IMR-90 (cell line): Measurements from ENCODE around the gene C17orf100. TPM values are rescaled to one million over a fixed set of nuclear protein-coding genes. Genes with fewer than 3 reads are reported as not detected.

Experiments
- ATAC-seq: fragments of 200-7000 bp; cut with Tn5 transposase; 2 replicates; pipeline ENCODE4 v1.9.1; 2020; ENCODE audit warnings: low read depth, mild to moderate bottlenecking, moderate library complexity
- BruUV-seq: library from RNA; stranded (reverse); fragments of 400-500 nt; replicated peaks from 2 replicates; lab custom pipeline; 2021; lab: Mats Ljungman, UMichigan
- CTCF ChIA-PET: fragments of 300-600 bp; formaldehyde crosslinking; extraction: SDS; loops from one replicate; lab custom pipeline; 2021; ENCODE audit warnings: antibody characterized with exemption; lab: Yijun Ruan, JAX
- POLR2A ChIA-PET: fragments of 300-600 bp; sonication (Branson Sonifier 250); formaldehyde crosslinking; loops from one replicate; lab custom pipeline; 2022; ENCODE audit warnings: antibody characterized with exemption; ENCODE audit not compliant: unreplicated experiment; lab: Charles Lee
- DNase-seq: peaks from one replicate; pipeline ENCODE4 v3.0.0; 2013
- H2AFZ ChIP-seq: replicated peaks from 2 replicates; pipeline ENCODE3; 2013; ENCODE audit warnings: low read length, mild to moderate bottlenecking; ENCODE audit not compliant: poor library complexity
- H2AK5ac ChIP-seq: 2 replicates; pipeline ENCODE4 v1.6.1; 2013; ENCODE audit warnings: low read depth, low read length, inconsistent platforms
- H2AK9ac ChIP-seq: replicated peaks from 2 replicates; pipeline ENCODE3; 2013; ENCODE audit warnings: mild to moderate bottlenecking, low read depth, low read length, moderate library complexity; ENCODE audit not compliant: poor library complexity
- H2BK120ac ChIP-seq: 2 replicates; pipeline ENCODE4 v1.6.1; 2013; ENCODE audit warnings: low read depth, low read length, inconsistent platforms
- H2BK15ac ChIP-seq: 3 replicates; pipeline ENCODE4 v1.6.1; 2013; ENCODE audit warnings: low read depth, low read length, inconsistent platforms
- H2BK20ac ChIP-seq: 2 replicates; pipeline ENCODE4 v1.6.1; 2013; ENCODE audit warnings: low read depth, mild to moderate bottlenecking, inconsistent platforms, low read length, moderate library complexity
- H2BK5ac ChIP-seq: 2 replicates; pipeline ENCODE4 v1.6.1; 2013; ENCODE audit warnings: mild to moderate bottlenecking, low read depth, low read length, inconsistent platforms; ENCODE audit not compliant: poor library complexity, severe bottlenecking
- H3K14ac ChIP-seq: replicated peaks from 2 replicates; pipeline ENCODE4 v1.6.1; 2013; ENCODE audit warnings: low read depth, low read length, inconsistent platforms
- H3K18ac ChIP-seq: 2 replicates; pipeline ENCODE4 v1.6.1; 2013; ENCODE audit warnings: low read depth, low read length, control low read depth
- H3K23ac ChIP-seq: 2 replicates; pipeline ENCODE4 v1.6.1; 2013; ENCODE audit warnings: low read depth, low read length, inconsistent platforms
- H3K27ac ChIP-seq: 2 replicates; pipeline ENCODE4 v1.5.1; 2013; ENCODE audit warnings: mild to moderate bottlenecking, control low read depth, low read length; ENCODE audit not compliant: insufficient read depth
- H3K27me3 ChIP-seq: 2 replicates; pipeline ENCODE4 v1.6.1; 2013; ENCODE audit warnings: low read length; ENCODE audit not compliant: control insufficient read depth, insufficient read depth
- H3K36me3 ChIP-seq: 2 replicates; pipeline ENCODE4 v1.6.1; 2013; ENCODE audit warnings: low read length, mixed read lengths; ENCODE audit not compliant: control insufficient read depth, insufficient read depth
- H3K4ac ChIP-seq: 2 replicates; pipeline ENCODE4 v1.6.1; 2013; ENCODE audit warnings: low read depth, low read length, inconsistent platforms
- H3K4me1 ChIP-seq: 2 replicates; pipeline ENCODE4 v1.6.1; 2013; ENCODE audit warnings: low read length, mixed read lengths; ENCODE audit not compliant: control insufficient read depth, insufficient read depth
- H3K4me2 ChIP-seq: 2 replicates; pipeline ENCODE4 v1.6.1; 2013; ENCODE audit warnings: low read depth, mild to moderate bottlenecking, control low read depth, low read length, moderate library complexity
- H3K4me3 ChIP-seq: 2 replicates; pipeline ENCODE4 v1.5.1; 2013; ENCODE audit warnings: low read depth, mild to moderate bottlenecking, control low read depth, low read length, moderate library complexity; ENCODE audit not compliant: insufficient read depth
- H3K56ac ChIP-seq: 2 replicates; pipeline ENCODE4 v1.6.1; 2013; ENCODE audit warnings: low read length, inconsistent platforms; ENCODE audit not compliant: insufficient read depth; ENCODE audit errors: extremely low read depth
- H3K79me1 ChIP-seq, 2 experiments: 2 replicates each; pipeline ENCODE4 v1.6.1; 2013; ENCODE audit warnings: low read length in 2 of 2, inconsistent platforms in 1 of 2, low read depth in 1 of 2
- H3K9ac ChIP-seq: 2 replicates; pipeline ENCODE4 v1.6.1; 2013; ENCODE audit warnings: low read depth, low read length, control low read depth
- H3K9me1 ChIP-seq: 2 replicates; pipeline ENCODE4 v1.6.1; 2013; ENCODE audit warnings: low read length, inconsistent platforms; ENCODE audit not compliant: insufficient read depth
- H3K9me3 ChIP-seq: 2 replicates; pipeline ENCODE4 v1.6.1; 2013; ENCODE audit warnings: low read length; ENCODE audit not compliant: control insufficient read depth, insufficient read depth
- H4K20me1 ChIP-seq: 2 replicates; pipeline ENCODE4 v1.6.1; 2013; ENCODE audit warnings: low read length, inconsistent platforms; ENCODE audit not compliant: insufficient read depth
- H4K5ac ChIP-seq: 2 replicates; pipeline ENCODE4 v1.6.1; 2013; ENCODE audit warnings: mild to moderate bottlenecking, low read depth, low read length, control low read depth
- H4K8ac ChIP-seq, 2 experiments: 2 replicates each; pipeline ENCODE4 v1.6.1; 2013; ENCODE audit warnings: low read depth in 2 of 2, low read length in 2 of 2, control low read depth in 1 of 2, inconsistent platforms in 1 of 2
- H4K91ac ChIP-seq: 2 replicates; pipeline ENCODE4 v1.6.1; 2013; ENCODE audit warnings: low read depth, low read length, inconsistent platforms; ENCODE audit not compliant: insufficient read depth
- CHD1 ChIP-seq: IDR thresholded peaks from 2 replicates; pipeline ENCODE4 v1.6.1; 2012; ENCODE audit warnings: low read depth, low read length, improper control_type of control experiment
- FOS ChIP-seq: fragments of 150-350 bp; IDR thresholded peaks from 2 replicates; pipeline ENCODE4 v1.6.1; 2016; ENCODE audit warnings: low read depth, low read length
- MXI1 ChIP-seq: IDR thresholded peaks from 2 replicates; pipeline ENCODE4 v1.6.1; 2012; ENCODE audit warnings: low read depth, mild to moderate bottlenecking, low read length, moderate library complexity, borderline replicate concordance
- RAD21 ChIP-seq: IDR thresholded peaks from 2 replicates; pipeline ENCODE4 v1.6.1; 2012; ENCODE audit warnings: low read length, improper control_type of control experiment
- SMC3 ChIP-seq: fragments of 150-350 bp; IDR thresholded peaks from 2 replicates; pipeline ENCODE4 v1.6.1; 2016; ENCODE audit warnings: low read depth, mild to moderate bottlenecking, antibody characterized with exemption, low read length, moderate library complexity
- WGBS, 2 experiments: methylation state at CpG; one replicate each; pipeline versions ENCODE4 v1.1.5 to v1.1.7; 2013; ENCODE audit warnings: missing lambda C conversion rate in 2 of 2; ENCODE audit not compliant: insufficient read length in 1 of 2; ENCODE audit errors: extremely low coverage in 2 of 2; 5-methylcytosine and 5-hydroxymethylcytosine counted together
- dilution Hi-C: fragments of 300-500 bp; cut with HindIII; formaldehyde crosslinking; loops from one replicate; pipeline ENCODE4 v1.14.3; 2018; ENCODE audit warnings: low sequenced_read_pairs; ENCODE audit not compliant: unreplicated experiment
- in situ Hi-C: fragments of 300-500 bp; cut with MboI; formaldehyde crosslinking; loops from 3 replicates; pipeline ENCODE4 v1.14.3; 2019; ENCODE audit warnings: low sequenced_read_pairs, inconsistent platforms, mixed read lengths
- intact Hi-C: fragments of 100-400 bp; cut with micrococcal nuclease; formaldehyde crosslinking; loops from 2 replicates; pipeline ENCODE4 v1.10.0; 2022
- polyA plus RNA-seq, 3 experiments: library from polyadenylated mRNA; depleted of rRNA; stranded (reverse); fragments of >200 nt; gene quantifications; 2 replicates each; pipeline ENCODE4 v1.2.3, GENCODE V29; 2012; ENCODE audit warnings: low replicate concordance in 1 of 3
- total RNA-seq: library from RNA; depleted of rRNA; stranded (reverse); fragments of >200 nt; gene quantifications from 2 replicates; pipeline ENCODE4 v1.2.3, GENCODE V29; 2012
- TF ChIP-seq, protein P1 (sequence below): fragments of 150-350 bp; IDR thresholded peaks from 2 replicates; pipeline ENCODE4 v1.6.1; 2016; ENCODE audit warnings: low read depth, mild to moderate bottlenecking, low read length, moderate library complexity, borderline replicate concordance
- TF ChIP-seq, protein P2 (sequence below): fragments of 150-350 bp; IDR thresholded peaks from 2 replicates; pipeline ENCODE4 v1.6.1; 2017; ENCODE audit warnings: mild to moderate bottlenecking, antibody characterized with exemption, low read length, low read depth

The C17orf100 gene
- total and polyA plus RNA-seq, 2 of the 4 experiments (the other 2 are of a cell fraction), result 0.18 to 1.8 TPM

DNA sequence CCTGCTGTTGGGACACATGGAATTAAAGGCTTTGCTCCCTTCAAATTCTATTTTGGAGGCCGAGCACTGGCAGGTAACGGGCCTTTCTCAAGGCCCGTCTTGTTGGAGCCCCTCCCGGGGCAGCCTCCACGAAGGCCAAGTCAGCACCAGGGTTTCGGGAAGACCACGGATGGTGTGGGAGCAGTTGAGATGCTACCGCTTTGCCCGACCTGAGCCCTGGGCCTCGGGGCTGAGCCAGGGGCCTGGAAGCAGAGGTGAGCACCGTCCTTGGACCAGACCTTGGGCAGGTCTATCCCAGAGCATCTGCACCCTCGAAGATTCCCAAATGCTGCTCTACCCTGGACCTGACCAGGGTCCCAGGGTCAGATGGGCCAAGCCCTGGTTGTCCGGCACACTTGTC lies 23.0 kb downstream of the C17orf100 start:
- H4K91ac ChIP-seq, result no peak overlapping the region
- H3K14ac ChIP-seq, result no peak overlapping the region
- H3K56ac ChIP-seq, result no peak overlapping the region
- H2BK5ac ChIP-seq, result no peak overlapping the region
- peaks cover 30% of the 10 kb centered on the region for H3K27me3 ChIP-seq
- H3K27ac ChIP-seq, result no peak overlapping the region
- dilution Hi-C loops, result no loop called here
- no peaks in the 10 kb centered on the region for H3K4me1 ChIP-seq
- H3K4me2 ChIP-seq, result no peak overlapping the region
- no peak overlapping the region for H2BK120ac ChIP-seq
- H2AK9ac ChIP-seq, result no peak overlapping the region
- H3K4ac ChIP-seq, result no peak overlapping the region
- TF ChIP-seq SMC3 (no peak), MXI1 (no peak), CHD1 (no peak), RAD21 (no peak), FOS (no peak)
- TF ChIP-seq, protein P1, sequence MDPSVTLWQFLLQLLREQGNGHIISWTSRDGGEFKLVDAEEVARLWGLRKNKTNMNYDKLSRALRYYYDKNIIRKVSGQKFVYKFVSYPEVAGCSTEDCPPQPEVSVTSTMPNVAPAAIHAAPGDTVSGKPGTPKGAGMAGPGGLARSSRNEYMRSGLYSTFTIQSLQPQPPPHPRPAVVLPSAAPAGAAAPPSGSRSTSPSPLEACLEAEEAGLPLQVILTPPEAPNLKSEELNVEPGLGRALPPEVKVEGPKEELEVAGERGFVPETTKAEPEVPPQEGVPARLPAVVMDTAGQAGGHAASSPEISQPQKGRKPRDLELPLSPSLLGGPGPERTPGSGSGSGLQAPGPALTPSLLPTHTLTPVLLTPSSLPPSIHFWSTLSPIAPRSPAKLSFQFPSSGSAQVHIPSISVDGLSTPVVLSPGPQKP, result no peak
- TF ChIP-seq, protein P2, sequence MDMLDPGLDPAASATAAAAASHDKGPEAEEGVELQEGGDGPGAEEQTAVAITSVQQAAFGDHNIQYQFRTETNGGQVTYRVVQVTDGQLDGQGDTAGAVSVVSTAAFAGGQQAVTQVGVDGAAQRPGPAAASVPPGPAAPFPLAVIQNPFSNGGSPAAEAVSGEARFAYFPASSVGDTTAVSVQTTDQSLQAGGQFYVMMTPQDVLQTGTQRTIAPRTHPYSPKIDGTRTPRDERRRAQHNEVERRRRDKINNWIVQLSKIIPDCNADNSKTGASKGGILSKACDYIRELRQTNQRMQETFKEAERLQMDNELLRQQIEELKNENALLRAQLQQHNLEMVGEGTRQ, result no peak
- intact Hi-C loops, result no loop called here
- no peaks in the 10 kb centered on the region for H3K36me3 ChIP-seq
- in situ Hi-C loops, result no loop called here
- H4K5ac ChIP-seq, result no peak overlapping the region
- H2BK20ac ChIP-seq, result no peak overlapping the region
- no peak overlapping the region for H2AFZ ChIP-seq
- no peak overlapping the region for H4K8ac ChIP-seq
- DNase-seq (no peak), ATAC-seq (no peak)
- H2BK15ac ChIP-seq, result no peak overlapping the region
- no TSS peak for BruUV-seq
- H3K4me3 ChIP-seq, result no peak overlapping the region
- 77% methylated on average over 7 of the region's 13 CpGs; no CpG with 5 or more reads in 1 of the 2 experiments for WGBS, 2 experiments
- no peak overlapping the region for H3K9ac ChIP-seq
- H3K79me1 ChIP-seq, result no peaks in the 10 kb centered on the region
- no peaks in the 10 kb centered on the region for H4K20me1 ChIP-seq
- ChIA-PET POLR2A (no interaction called here), CTCF (no interaction called here)
- H2AK5ac ChIP-seq, result no peak overlapping the region
- no peaks in the 10 kb centered on the region for H3K9me1 ChIP-seq
- H3K18ac ChIP-seq, result no peak overlapping the region
- H3K9me3 ChIP-seq, result no peaks in the 10 kb centered on the region
- H3K23ac ChIP-seq, result no peak overlapping the region
